WERI-Rb-1 (cell line): Measurements from ENCODE around the gene TTC23.

Experiments used
- DNase-seq: peaks from one replicate; pipeline ENCODE4 v3.0.0-alpha.2; 2020
- H3K27ac ChIP-seq: fragments of 250-450 bp; sonication (Bioruptor Pico); 2 replicates; pipeline ENCODE4 v1.5.1; 2020; ENCODE audit warnings: mild to moderate bottlenecking, moderate library complexity
- H3K27me3 ChIP-seq: fragments of 250-450 bp; sonication (Bioruptor Pico); 2 replicates; pipeline ENCODE4 v1.5.1; 2021; ENCODE audit warnings: mild to moderate bottlenecking, low read depth, moderate library complexity; ENCODE audit not compliant: insufficient read depth, severe bottlenecking
- H3K36me3 ChIP-seq: fragments of 250-450 bp; sonication (Bioruptor Pico); 2 replicates; pipeline ENCODE4 v1.5.1; 2020; ENCODE audit warnings: mild to moderate bottlenecking, moderate library complexity
- H3K4me3 ChIP-seq: 2 replicates; pipeline ENCODE4 v1.5.1; 2011; ENCODE audit warnings: low read depth, mild to moderate bottlenecking, control low read depth, low read length
- H3K9me3 ChIP-seq: fragments of 250-450 bp; sonication (Bioruptor Pico); 2 replicates; pipeline ENCODE4 v1.5.1; 2021; ENCODE audit warnings: mild to moderate bottlenecking, moderate library complexity; ENCODE audit not compliant: severe bottlenecking
- CTCF ChIP-seq: IDR thresholded peaks from 2 replicates; pipeline ENCODE4 v1.5.1; 2011; ENCODE audit warnings: low read depth, mild to moderate bottlenecking, control low read depth, inconsistent platforms, low read length

The TTC23 gene

GRCh38 chr15:99282586-99282985 lies 33.2 kb upstream of the TTC23 start:
- Histone ChIP-seq H3K27me3 (no peaks in the 10 kb centered on the region), H3K4me3 (no peak overlapping the region), H3K36me3 (no peaks in the 10 kb centered on the region), H3K27ac (no peak overlapping the region), H3K9me3 (no peaks in the 10 kb centered on the region)
- no peak for DNase-seq
- TF ChIP-seq CTCF = no peak

GRCh38 chr15:99282121-99282520 lies 32.7 kb upstream of the TTC23 start:
- no peak for TF ChIP-seq CTCF
- DNase-seq = no peak
- Histone ChIP-seq H3K4me3 (no peak overlapping the region), H3K27ac (no peak overlapping the region), H3K27me3 (no peaks in the 10 kb centered on the region), H3K36me3 (no peaks in the 10 kb centered on the region), H3K9me3 (no peaks in the 10 kb centered on the region)

GRCh38 chr15:99279827-99280226 lies 30.4 kb upstream of the TTC23 start:
- no peak overlapping the region for H3K4me3 ChIP-seq

GRCh38 chr15:99279290-99279689 lies 29.9 kb upstream of the TTC23 start:
- H3K4me3 ChIP-seq = no peak overlapping the region
- no peaks in the 10 kb centered on the region for H3K27me3 ChIP-seq
- no peak for TF ChIP-seq CTCF
- H3K27ac ChIP-seq = no peak overlapping the region
- no peaks in the 10 kb centered on the region for H3K36me3 ChIP-seq
- no peaks in the 10 kb centered on the region for H3K9me3 ChIP-seq
- DNase-seq = no peak

More at GRCh38 chr15:99279827-99280226, 30.4 kb upstream of the TTC23 start:
- no peaks in the 10 kb centered on the region for H3K9me3 ChIP-seq
- TF ChIP-seq CTCF = no peak
- DNase-seq = no peak
- H3K36me3 ChIP-seq = no peaks in the 10 kb centered on the region
- no peaks in the 10 kb centered on the region for H3K27me3 ChIP-seq
- H3K27ac ChIP-seq = no peak overlapping the region

GRCh38 chr15:99275525-99276128 lies 26.2 kb upstream of the TTC23 start:
- no peak for TF ChIP-seq CTCF
- no peak overlapping the region for H3K27ac ChIP-seq
- no peak for DNase-seq
- no peaks in the 10 kb centered on the region for H3K36me3 ChIP-seq
- H3K27me3 ChIP-seq = no peaks in the 10 kb centered on the region
- H3K9me3 ChIP-seq = no peaks in the 10 kb centered on the region
- no peak overlapping the region for H3K4me3 ChIP-seq

- no peak for DNase-seq
- Histone ChIP-seq H3K36me3 (no peaks in the 10 kb centered on the region), H3K27ac (no peak overlapping the region), H3K9me3 (no peaks in the 10 kb centered on the region), H3K4me3 (no peak overlapping the region), H3K27me3 (no peaks in the 10 kb centered on the region)
- TF ChIP-seq CTCF = no peak
Observed at GRCh38 chr15:99275061-99275460, 25.7 kb upstream of the TTC23 start.
